WTC11 (cell line): ENCODE data around the gene EPS8L1.

Source experiments
- ATF1 ChIP-seq: sonication (generic); formaldehyde crosslinking; IDR thresholded peaks from 2 replicates; pipeline ENCODE4 v1.8.1; 2023; ENCODE audit warnings: mild to moderate bottlenecking, moderate library complexity, missing genetic modification reagents
- NFATC4 ChIP-seq: fragments of 250-450 bp; sonication (Bioruptor Pico); IDR thresholded peaks from 2 replicates; pipeline ENCODE4 v1.9.0; 2021; ENCODE audit warnings: mild to moderate bottlenecking
- NR2C2 ChIP-seq: sonication (generic); formaldehyde crosslinking; IDR thresholded peaks from 2 replicates; pipeline ENCODE4 v1.8.0; 2022; ENCODE audit warnings: mild to moderate bottlenecking, missing genetic modification reagents
- NR3C1 ChIP-seq: sonication (generic); formaldehyde crosslinking; conservative IDR thresholded peaks from 2 replicates; pipeline ENCODE4 v1.8.1; 2023; ENCODE audit warnings: low read depth, mild to moderate bottlenecking, missing genetic modification reagents
- ZNF121 ChIP-seq: sonication (generic); formaldehyde crosslinking; IDR thresholded peaks from 2 replicates; pipeline ENCODE4 v1.8.0; 2023; ENCODE audit warnings: missing genetic modification reagents
- ZNF263 ChIP-seq: sonication (generic); formaldehyde crosslinking; IDR thresholded peaks from 2 replicates; pipeline ENCODE4 v1.8.1; 2022; ENCODE audit warnings: low read depth, mild to moderate bottlenecking, moderate library complexity, missing genetic modification reagents
- TF ChIP-seq, protein P1 (sequence below): fragments of 200-600 bp; IDR thresholded peaks from 2 replicates; pipeline ENCODE4 v1.8.0; 2022; ENCODE audit warnings: antibody characterized with exemption
- TF ChIP-seq, protein P2 (sequence below): sonication (generic); formaldehyde crosslinking; IDR thresholded peaks from 2 replicates; pipeline ENCODE4 v1.8.1; 2023; ENCODE audit warnings: mild to moderate bottlenecking, missing genetic modification reagents
- TF ChIP-seq, protein P3 (sequence below): sonication (generic); formaldehyde crosslinking; IDR thresholded peaks from 2 replicates; pipeline ENCODE4 v1.8.1; 2022; ENCODE audit warnings: low read depth, missing genetic modification reagents, borderline replicate concordance
- TF ChIP-seq, protein P4 (sequence below): sonication (generic); formaldehyde crosslinking; conservative IDR thresholded peaks from 2 replicates; pipeline ENCODE4 v1.8.1; 2023; ENCODE audit warnings: mild to moderate bottlenecking, low read depth, missing genetic modification reagents, moderate library complexity
- TF ChIP-seq, protein P5 (sequence below): sonication (generic); formaldehyde crosslinking; IDR thresholded peaks from 2 replicates; pipeline ENCODE4 v1.8.0; 2023; ENCODE audit warnings: missing genetic modification reagents, mild to moderate bottlenecking, borderline replicate concordance

DNA sequence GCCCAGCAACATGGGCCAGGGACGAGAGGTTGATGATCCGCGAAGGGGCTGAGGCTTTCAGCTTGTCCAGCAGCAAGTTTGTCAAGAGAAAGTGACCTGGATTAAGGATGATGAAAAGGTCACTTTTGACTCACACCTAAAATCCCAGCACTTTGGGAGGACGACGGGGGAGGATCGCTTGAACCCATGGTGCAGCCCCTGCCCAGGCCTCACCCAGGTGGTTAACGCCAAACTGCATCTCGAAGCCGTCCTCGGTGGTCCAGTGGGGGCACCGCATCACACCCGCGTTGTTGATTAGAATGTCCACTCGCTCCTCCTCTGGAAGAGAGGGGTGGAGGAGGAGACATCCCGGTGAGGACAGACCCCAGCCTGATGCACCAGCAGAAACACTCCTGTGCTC is 27.2 kb upstream of the EPS8L1 start:
- TF ChIP-seq, protein P1, sequence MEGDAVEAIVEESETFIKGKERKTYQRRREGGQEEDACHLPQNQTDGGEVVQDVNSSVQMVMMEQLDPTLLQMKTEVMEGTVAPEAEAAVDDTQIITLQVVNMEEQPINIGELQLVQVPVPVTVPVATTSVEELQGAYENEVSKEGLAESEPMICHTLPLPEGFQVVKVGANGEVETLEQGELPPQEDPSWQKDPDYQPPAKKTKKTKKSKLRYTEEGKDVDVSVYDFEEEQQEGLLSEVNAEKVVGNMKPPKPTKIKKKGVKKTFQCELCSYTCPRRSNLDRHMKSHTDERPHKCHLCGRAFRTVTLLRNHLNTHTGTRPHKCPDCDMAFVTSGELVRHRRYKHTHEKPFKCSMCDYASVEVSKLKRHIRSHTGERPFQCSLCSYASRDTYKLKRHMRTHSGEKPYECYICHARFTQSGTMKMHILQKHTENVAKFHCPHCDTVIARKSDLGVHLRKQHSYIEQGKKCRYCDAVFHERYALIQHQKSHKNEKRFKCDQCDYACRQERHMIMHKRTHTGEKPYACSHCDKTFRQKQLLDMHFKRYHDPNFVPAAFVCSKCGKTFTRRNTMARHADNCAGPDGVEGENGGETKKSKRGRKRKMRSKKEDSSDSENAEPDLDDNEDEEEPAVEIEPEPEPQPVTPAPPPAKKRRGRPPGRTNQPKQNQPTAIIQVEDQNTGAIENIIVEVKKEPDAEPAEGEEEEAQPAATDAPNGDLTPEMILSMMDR = no peak
- TF ChIP-seq ZNF121 (CRISPR knock-in tag) (no peak), ATF1 (no peak), NR3C1 (CRISPR knock-in tag) (no peak), NR2C2 (no peak), NFATC4 (no peak), ZNF263 (CRISPR knock-in tag) (no peak)
- TF ChIP-seq, protein P2, sequence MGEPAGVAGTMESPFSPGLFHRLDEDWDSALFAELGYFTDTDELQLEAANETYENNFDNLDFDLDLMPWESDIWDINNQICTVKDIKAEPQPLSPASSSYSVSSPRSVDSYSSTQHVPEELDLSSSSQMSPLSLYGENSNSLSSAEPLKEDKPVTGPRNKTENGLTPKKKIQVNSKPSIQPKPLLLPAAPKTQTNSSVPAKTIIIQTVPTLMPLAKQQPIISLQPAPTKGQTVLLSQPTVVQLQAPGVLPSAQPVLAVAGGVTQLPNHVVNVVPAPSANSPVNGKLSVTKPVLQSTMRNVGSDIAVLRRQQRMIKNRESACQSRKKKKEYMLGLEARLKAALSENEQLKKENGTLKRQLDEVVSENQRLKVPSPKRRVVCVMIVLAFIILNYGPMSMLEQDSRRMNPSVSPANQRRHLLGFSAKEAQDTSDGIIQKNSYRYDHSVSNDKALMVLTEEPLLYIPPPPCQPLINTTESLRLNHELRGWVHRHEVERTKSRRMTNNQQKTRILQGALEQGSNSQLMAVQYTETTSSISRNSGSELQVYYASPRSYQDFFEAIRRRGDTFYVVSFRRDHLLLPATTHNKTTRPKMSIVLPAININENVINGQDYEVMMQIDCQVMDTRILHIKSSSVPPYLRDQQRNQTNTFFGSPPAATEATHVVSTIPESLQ (CRISPR knock-in tag) = no peak
- TF ChIP-seq, protein P3, sequence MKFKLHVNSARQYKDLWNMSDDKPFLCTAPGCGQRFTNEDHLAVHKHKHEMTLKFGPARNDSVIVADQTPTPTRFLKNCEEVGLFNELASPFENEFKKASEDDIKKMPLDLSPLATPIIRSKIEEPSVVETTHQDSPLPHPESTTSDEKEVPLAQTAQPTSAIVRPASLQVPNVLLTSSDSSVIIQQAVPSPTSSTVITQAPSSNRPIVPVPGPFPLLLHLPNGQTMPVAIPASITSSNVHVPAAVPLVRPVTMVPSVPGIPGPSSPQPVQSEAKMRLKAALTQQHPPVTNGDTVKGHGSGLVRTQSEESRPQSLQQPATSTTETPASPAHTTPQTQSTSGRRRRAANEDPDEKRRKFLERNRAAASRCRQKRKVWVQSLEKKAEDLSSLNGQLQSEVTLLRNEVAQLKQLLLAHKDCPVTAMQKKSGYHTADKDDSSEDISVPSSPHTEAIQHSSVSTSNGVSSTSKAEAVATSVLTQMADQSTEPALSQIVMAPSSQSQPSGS (CRISPR knock-in tag) = no peak
- TF ChIP-seq, protein P4, sequence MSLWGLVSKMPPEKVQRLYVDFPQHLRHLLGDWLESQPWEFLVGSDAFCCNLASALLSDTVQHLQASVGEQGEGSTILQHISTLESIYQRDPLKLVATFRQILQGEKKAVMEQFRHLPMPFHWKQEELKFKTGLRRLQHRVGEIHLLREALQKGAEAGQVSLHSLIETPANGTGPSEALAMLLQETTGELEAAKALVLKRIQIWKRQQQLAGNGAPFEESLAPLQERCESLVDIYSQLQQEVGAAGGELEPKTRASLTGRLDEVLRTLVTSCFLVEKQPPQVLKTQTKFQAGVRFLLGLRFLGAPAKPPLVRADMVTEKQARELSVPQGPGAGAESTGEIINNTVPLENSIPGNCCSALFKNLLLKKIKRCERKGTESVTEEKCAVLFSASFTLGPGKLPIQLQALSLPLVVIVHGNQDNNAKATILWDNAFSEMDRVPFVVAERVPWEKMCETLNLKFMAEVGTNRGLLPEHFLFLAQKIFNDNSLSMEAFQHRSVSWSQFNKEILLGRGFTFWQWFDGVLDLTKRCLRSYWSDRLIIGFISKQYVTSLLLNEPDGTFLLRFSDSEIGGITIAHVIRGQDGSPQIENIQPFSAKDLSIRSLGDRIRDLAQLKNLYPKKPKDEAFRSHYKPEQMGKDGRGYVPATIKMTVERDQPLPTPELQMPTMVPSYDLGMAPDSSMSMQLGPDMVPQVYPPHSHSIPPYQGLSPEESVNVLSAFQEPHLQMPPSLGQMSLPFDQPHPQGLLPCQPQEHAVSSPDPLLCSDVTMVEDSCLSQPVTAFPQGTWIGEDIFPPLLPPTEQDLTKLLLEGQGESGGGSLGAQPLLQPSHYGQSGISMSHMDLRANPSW (CRISPR knock-in tag) = no peak
- TF ChIP-seq, protein P5, sequence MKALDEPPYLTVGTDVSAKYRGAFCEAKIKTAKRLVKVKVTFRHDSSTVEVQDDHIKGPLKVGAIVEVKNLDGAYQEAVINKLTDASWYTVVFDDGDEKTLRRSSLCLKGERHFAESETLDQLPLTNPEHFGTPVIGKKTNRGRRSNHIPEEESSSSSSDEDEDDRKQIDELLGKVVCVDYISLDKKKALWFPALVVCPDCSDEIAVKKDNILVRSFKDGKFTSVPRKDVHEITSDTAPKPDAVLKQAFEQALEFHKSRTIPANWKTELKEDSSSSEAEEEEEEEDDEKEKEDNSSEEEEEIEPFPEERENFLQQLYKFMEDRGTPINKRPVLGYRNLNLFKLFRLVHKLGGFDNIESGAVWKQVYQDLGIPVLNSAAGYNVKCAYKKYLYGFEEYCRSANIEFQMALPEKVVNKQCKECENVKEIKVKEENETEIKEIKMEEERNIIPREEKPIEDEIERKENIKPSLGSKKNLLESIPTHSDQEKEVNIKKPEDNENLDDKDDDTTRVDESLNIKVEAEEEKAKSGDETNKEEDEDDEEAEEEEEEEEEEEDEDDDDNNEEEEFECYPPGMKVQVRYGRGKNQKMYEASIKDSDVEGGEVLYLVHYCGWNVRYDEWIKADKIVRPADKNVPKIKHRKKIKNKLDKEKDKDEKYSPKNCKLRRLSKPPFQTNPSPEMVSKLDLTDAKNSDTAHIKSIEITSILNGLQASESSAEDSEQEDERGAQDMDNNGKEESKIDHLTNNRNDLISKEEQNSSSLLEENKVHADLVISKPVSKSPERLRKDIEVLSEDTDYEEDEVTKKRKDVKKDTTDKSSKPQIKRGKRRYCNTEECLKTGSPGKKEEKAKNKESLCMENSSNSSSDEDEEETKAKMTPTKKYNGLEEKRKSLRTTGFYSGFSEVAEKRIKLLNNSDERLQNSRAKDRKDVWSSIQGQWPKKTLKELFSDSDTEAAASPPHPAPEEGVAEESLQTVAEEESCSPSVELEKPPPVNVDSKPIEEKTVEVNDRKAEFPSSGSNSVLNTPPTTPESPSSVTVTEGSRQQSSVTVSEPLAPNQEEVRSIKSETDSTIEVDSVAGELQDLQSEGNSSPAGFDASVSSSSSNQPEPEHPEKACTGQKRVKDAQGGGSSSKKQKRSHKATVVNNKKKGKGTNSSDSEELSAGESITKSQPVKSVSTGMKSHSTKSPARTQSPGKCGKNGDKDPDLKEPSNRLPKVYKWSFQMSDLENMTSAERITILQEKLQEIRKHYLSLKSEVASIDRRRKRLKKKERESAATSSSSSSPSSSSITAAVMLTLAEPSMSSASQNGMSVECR (CRISPR knock-in tag) = no peak
